ENCODE results near the gene FAM111A. TPM values are rescaled to one million over a fixed set of nuclear protein-coding genes. Genes with fewer than 3 reads are reported as not detected.
"Not testable (repeated sequence)": the region's sequence is repeated elsewhere in the genome, so short reads cannot be mapped to it uniquely, and the experiment has no call there.

The FAM111A gene
- 41.0 TPM for total RNA-seq

GRCh38 chr11:59142530-59143507 lies at the start of gene FAM111A:
TSS of gene FAM111A (plus strand) at chr11:59142856. CDS start at chr11:59148873, 6,017 bp downstream.
- DNase-seq (ENCODE audit: low spot score): peak; percentile 90

- DNase-seq (ENCODE audit: low spot score): not testable (repeated sequence)
These were observed 49.1 kb upstream of the FAM111A start for GRCh38 chr11:59093576-59093975.

DNA sequence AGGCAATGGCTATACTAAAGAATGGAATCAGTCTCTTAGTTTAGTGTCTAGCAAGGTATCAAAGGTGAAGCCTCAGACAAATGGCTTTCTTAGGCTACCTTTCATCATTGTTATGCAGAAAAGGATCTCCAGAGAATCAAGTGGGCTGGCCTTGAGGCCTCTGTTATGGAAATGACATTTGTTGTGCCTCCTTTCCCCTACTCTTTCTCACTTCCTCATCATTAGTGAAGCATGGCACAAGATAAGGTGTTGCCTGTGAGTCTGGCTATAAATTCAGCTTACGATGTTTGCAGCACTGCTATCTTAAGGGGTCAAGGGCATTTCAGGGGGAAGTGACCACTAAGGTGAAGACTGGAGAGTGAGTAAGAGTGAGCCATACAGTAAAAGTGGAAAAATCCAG lies 47.4 kb upstream of the FAM111A start:
- not testable (repeated sequence) for DNase-seq (ENCODE audit: low spot score)

DNA sequence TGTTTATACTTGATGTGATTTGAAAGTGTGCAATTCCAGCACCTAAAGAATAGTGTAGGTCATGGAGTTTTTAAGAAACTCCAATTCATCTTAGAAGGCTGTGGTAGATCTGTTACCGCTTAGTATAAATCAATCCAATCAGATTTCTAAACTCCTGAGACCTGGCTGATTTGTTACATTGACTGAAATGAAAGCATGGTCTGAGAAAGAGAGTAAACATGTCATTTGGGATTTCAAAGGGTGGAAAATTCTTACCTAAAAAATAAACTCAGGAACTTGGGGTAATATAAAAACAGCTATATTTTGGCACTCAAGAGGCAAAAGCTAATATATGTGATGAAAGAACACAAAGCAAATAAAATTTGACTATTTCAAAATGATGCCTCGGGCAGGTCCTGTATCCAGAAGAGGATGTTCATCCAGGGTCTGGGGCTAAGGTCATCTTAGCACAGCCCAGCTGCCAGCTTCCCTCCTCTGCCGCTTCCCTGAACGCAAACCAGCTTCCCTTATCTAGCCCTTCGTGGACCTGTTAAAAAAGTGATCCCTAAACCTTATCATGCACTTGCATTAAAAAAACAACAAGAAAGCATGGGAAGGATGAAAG lies 46.6 kb upstream of the FAM111A start:
- DNase-seq (ENCODE audit: low spot score): not testable (repeated sequence)

DNA sequence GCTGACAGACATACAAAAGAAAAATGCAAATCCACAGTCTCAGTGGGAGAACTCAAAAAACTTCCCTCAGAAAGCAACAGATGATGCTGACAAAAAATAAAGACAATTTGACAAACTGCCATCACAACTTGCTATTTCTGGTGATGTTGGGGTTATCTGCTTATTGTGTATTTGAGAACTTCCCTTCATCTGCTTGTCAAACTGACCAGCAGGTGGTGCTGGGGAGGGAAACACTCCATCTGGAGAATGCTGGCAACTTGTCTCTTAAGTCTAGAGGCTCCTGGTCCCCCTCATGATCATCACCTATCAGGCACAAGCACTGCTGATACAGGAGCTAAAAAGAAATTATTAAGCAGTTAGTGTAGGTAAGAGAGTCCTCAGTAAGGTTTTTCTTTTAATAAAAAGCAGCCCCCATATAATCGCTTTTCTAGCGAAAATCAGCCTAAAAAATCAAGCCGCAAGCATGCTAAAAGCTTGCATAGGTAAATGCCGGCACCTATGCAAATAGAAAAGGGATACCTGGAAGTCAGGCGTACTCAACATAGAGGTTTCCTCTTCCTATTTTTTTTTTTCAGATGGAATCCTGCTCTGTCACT lies 45.4 kb upstream of the FAM111A start:
- DNase-seq (ENCODE audit: low spot score): peak; percentile 65

- not testable (repeated sequence) for DNase-seq (ENCODE audit: low spot score)
These were observed 44.7 kb upstream of the FAM111A start for GRCh38 chr11:59097938-59098337.

DNA sequence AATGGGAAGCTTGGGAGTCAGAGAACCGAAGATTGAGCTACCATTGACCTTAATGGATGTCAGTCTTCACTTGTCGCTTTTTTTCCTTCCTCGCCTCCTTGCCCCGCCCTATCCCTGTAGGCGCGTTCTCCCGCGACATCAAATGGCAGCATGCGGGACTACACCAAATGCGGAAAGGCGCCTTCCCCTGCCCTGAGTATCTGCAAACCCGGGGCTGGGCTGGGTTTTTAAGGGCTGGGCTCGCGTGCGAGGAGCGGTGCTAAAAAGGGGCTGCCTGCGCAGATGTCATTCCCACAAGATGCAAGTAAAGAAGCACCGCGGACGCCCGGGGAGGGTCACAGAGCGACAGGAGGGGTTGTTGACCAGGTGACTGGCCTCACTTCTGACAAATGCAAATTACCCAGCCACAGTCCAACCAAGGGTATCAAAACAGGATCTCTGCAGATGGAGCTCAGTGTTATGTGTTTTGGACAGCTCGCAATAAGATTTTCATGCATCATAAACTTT lies 40.3 kb upstream of the FAM111A start:
- DNase-seq (ENCODE audit: low spot score): peak; percentile 62

DNA sequence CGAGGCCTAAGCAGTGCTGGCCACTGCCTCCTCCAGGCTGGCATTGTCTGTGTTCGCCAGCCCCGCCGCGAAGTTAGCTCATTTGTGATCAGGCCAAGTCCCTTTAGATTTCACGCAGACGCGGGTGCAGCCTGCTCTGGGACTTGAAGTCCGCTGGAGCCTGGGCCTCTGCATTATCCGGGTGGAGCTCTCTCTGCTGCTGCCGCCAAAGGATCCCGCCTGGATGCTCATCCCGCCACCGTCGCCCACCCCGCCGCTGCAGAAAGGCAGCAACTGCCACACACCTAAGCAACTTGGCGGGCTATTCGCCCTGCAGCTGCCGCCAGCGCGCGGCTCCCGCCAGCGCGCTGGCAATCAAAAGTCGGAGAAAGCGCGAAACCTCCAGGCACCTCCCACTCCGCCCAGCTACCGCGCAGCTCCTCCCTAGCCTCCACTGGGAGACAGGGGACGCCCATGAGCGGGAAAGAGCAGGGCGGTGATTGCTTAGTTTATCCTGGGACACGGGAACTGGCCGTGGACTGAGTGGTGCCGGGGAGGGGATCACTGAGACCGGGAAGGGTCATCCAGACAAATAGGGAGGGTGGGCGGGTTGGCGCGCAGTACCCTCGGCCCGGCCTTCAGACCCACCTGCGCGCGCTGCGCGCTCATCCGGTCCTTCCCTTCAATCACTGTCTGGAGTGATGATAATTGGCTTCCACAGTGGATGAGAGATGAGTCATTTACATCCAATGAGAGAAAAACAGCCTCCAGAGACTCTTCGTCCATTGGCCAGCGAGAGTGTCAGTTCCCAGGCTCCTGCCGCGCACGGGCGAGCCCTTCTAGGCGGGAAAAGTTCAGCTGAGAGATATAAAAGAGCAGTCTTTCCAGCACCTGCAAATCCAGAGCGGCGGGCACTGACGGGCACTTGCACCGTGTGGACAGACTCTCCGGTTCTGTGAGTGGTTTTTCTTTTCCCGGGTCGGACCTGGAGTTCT lies 36.0 kb upstream of the FAM111A start, which contains the start of gene FAM111B:
FAM111B (plus strand) TSS at position 875 of the 974 bp plus-strand sequence. CDS start 2,389 bp downstream, outside the sequence.
- peak; percentile 90 for DNase-seq (ENCODE audit: low spot score)

DNA sequence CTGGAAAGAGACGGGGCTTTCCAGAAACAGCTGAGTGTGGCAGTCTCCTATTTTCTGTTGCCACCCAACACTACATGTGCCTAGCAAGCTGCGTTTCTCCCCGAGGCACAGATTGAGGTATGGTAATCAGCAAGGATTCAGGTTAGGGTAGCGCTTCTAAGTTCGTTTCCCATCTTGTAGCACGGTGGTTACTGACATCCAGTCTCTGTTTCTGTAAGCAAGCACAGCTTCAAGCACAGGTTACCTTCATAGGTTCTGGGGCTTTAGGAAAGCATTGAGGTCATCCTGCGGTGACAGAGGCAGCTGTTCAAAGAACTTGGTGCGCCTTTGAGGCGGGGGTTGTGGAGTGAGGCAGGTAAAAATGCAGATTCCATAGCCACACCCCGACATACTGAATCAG lies 34.9 kb upstream of the FAM111A start:
- DNase-seq (ENCODE audit: low spot score): not testable (repeated sequence)

DNA sequence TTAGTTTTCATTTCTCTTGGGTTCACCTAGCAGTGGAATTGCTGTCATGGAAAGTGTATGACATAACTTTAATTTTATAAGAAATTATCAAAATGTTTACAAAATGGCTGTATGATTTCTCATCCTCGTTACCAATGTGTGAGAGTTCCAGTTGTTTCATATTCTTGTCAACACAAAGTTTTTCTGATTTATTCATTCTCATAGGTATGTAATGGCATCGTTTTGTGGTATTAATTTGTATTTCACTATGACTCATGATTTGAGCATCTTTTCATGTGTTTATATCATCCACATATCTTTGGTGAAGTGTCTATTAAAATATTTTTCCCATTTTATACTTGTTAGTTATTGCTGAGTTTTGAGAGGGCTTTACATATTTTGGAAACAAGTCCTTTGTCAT lies 30.2 kb upstream of the FAM111A start:
- no peak for DNase-seq (ENCODE audit: low spot score)

GRCh38 chr11:59114344-59114743 lies 28.3 kb upstream of the FAM111A start:
- no peak for DNase-seq (ENCODE audit: low spot score)

DNA sequence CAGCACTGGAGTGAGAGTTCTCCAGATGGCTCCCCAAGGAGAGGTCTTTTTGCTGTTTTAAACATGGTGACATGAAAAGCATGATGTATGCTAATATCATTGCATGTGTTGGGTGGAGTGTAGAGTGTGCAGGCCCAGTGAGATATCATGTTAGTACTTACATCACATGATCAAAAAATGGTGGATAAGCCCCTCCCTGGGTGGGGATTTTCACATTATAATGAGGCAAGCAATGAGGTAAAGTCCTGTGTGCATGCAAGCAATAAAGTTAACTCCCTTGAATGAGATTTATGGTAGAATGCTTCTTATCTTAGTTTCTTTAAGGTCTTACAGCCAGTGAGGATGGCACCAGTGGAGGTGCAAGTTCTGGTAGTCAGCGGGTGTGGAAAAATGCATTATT lies 27.1 kb upstream of the FAM111A start:
- no peak for DNase-seq (ENCODE audit: low spot score)

GRCh38 chr11:59117774-59118173 lies 24.9 kb upstream of the FAM111A start:
- DNase-seq (ENCODE audit: low spot score): no peak

DNA sequence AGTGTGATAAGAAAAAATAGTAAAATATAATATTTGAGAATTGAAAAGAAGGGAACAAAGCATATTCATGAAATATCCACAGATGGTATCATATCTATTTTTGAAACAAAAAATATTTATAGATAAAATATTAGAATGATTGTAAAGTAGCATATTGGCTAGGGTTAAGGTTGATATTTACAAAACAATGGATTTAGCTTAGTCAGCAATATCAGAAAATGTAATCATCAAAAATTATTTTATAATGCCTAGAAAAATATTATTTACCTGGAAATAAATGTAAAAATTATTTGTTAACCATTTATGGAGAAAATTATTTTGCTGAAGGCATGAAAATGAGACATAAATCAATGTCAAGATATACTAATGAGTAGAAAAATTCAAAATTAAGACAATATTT lies 22.8 kb upstream of the FAM111A start:
- DNase-seq (ENCODE audit: low spot score): no peak

DNA sequence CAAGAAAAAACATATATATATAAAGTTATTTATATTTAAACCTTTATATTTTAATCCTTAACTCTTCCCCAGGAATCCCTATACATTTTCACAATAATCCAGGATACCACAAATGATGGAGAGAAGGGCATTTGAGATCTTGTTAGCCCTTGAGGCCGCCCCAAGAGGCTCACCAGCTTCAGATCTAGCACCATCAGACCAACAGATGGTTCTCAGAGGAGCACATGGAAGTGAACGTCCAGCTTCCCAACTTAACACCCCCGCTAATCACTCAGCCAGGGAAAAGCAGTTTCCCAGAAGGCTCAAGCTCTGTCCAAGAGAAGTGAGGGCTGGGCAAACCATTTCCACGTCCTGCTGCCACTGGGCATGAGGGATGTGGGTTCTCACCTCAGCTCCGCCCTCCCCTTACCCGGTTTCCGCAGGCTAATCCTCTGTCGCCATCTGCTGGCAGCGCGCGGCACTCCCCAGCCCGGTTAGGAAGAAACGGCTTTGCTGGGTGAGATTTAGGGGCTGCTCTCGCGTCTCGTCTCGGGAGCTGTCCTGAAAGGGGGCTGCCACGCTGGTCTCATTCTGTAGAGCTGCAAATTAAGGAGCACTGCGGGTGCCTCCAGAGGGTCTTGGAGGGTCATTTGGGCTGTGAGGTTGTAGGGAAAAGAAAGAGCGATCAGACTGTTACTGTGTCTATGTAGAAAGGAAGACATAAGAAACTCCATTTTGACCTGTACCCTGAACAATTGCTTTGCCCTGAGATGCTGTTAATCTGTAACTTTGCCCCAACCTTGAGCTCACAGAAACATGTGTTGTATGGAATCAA lies 6.8 kb upstream of the FAM111A start:
- peak; percentile 81 for DNase-seq (ENCODE audit: low spot score)

DNA sequence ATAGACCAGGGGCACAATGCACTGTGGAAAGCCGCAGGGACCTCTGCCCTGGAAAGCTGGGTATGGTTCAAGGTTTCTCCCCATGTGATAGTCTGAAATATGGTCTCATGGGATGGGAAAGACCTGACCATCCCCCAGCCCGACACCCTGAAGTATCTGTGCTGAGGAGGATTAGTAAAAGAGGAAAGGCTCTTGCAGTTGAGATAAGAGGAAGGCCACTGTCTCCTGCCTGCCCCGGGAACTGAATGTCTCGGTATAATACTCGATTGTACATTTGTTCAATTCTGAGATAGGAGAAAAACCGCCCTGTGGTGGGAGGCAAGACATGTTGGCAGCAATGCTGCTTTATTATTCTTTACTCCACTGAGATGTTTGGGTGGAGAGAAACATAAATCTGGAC lies 6.1 kb upstream of the FAM111A start:
- DNase-seq (ENCODE audit: low spot score): not testable (repeated sequence)

- no peak for DNase-seq (ENCODE audit: low spot score)
These were observed 5.5 kb upstream of the FAM111A start for GRCh38 chr11:59137190-59137589.

GRCh38 chr11:59138643-59139042 lies 4.0 kb upstream of the FAM111A start:
- no peak for DNase-seq (ENCODE audit: low spot score)

DNA sequence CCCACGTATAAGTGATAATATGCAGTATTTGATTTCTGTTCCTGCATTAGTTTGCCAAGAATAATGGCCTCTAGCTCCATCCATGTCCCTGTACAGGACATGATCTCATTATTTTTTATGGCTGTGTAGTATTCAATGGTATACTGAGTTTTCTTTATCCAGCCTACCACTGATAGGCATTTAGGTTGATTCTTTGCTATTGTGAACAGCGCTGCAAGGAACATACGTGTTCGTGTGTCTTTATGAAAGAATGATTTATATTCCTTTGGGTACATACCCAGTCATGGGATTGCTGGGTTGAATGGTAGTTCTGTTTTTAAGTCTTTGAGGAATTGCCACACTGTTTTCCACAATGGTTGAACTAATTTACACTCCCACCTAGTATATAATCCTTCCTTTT lies 1.5 kb upstream of the FAM111A start:
- DNase-seq (ENCODE audit: low spot score): no peak
